Upper lobe of left lung (tissue), 4 donors: ENCODE data around the gene SNX5.

Source experiments
- CTCF ChIP-seq, 6 experiments: fragments of 450-650 bp in 4 of 6; fragments of 200-600 bp in 2 of 6; sonication (generic) in 2 of 6; IDR thresholded peaks; one replicate each; pipeline ENCODE4 v1.5.1; 2016 to 2019; ENCODE audit warnings: antibody characterized with exemption in 6 of 6
- POLR2A ChIP-seq, 4 donors: fragments of 450-650 bp; IDR thresholded peaks; one replicate each; pipeline ENCODE4 v1.5.1; 2016 to 2017; ENCODE audit warnings: antibody characterized with exemption in 4 of 4, mild to moderate bottlenecking in 2 of 4

- TF ChIP-seq CTCF (IDR thresholded peaks at IDR 0.05) (no peak), POLR2A (IDR thresholded peaks at IDR 0.05) (no peak)
Observed at GRCh38 chr20:17985388-17986018, 16.9 kb upstream of the SNX5 start.
